ENCODE results near the gene ASTN2. TPM values are rescaled to one million over a fixed set of nuclear protein-coding genes. Genes with fewer than 3 reads are reported as not detected.

The ASTN2 gene
- total RNA-seq, 4 donors from 2014 or later: 3.0 to 7.0 (median 5.2) TPM

DNA sequence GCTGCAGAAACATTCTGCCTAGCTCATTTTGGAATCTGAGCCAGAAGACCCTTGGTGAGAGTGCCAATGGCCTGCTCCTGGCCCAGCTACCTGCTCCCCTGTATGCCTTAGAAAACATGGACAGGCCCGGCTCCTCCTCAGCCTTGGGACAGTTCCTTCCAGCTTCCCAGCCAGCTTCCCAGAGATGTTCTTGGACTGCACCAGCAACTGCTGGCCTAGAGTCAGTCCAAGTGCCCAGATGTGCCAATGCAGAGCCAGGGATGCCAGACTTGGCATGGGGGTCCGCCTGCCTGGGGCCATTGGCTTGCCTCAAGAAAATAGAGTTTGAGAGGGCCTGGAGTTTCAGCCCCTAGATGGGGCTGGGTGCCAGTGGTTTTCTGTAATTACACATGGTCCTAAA lies 870.0 kb downstream of the ASTN2 start:
- Histone ChIP-seq H3K9me3 (no peaks in the 10 kb centered on the region), H3K27me3 (no peaks in the 10 kb centered on the region), H3K4me1 (peaks cover 6 to 9% (median 8%) of the 10 kb centered on the region in 4 donors), H3K27ac (no peak overlapping the region), H3K4me3 (no peak overlapping the region), H3K36me3 (no peaks in the 10 kb centered on the region)
- DNase-seq: no peak
- in situ Hi-C loops (cut with MboI; ENCODE audit: low pct_ligation_motif_present in 1 of 4, low pct_unique_long_range_greater_than_20kb in 1 of 4, low sequenced_read_pairs in 3 of 4) (no loop called here), intact Hi-C loops (cut with DNase I; ENCODE audit: low total_unique reads) (no loop called here)
- TF ChIP-seq EP300 (IDR thresholded peaks at IDR 0.05; ENCODE audit: low read depth) (no peak), POLR2A (IDR thresholded peaks at IDR 0.05) (no peak), POLR2AphosphoS5 (IDR thresholded peaks at IDR 0.05) (no peak)
- TF ChIP-seq, protein P1, sequence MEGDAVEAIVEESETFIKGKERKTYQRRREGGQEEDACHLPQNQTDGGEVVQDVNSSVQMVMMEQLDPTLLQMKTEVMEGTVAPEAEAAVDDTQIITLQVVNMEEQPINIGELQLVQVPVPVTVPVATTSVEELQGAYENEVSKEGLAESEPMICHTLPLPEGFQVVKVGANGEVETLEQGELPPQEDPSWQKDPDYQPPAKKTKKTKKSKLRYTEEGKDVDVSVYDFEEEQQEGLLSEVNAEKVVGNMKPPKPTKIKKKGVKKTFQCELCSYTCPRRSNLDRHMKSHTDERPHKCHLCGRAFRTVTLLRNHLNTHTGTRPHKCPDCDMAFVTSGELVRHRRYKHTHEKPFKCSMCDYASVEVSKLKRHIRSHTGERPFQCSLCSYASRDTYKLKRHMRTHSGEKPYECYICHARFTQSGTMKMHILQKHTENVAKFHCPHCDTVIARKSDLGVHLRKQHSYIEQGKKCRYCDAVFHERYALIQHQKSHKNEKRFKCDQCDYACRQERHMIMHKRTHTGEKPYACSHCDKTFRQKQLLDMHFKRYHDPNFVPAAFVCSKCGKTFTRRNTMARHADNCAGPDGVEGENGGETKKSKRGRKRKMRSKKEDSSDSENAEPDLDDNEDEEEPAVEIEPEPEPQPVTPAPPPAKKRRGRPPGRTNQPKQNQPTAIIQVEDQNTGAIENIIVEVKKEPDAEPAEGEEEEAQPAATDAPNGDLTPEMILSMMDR (IDR thresholded peaks at IDR 0.05): no peak
- WGBS, 2 donors (ENCODE audit: low coverage in 1 of 2): 70% methylated on average over 2 of the region's 2 CpGs; no CpG with 5 or more reads in 1 of the 2 donors

DNA sequence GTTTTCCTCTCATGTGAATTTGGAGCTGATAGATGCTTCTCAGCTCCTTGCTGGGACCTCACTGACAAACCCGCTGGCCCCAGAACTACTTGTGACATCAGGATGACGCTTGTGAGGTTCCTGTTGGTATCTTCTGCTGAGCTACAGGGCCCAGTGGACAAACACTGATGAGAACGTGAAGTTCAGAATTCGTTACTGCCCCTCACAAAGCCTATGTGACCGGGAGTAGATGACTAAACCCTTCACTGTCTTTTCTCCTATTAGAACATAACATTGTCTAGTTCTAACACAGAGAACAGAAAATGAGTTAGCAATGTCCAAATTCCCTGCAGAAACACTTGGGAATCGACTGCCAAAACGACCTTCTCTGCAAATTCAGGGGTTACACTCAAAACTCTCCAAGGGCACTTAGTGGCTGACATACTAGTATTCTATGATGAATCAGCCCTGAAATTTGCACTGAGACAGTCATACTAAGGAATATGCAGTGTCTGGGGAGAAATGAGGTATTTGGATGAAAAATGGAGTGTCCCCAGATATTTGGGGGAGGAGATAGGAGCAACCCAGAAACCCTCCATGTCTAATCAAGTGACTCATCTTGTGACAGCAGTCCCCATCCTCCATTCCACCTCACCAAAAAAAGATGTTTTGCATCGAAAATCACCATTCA lies 871.0 kb downstream of the ASTN2 start:
- H3K36me3 ChIP-seq: no peaks in the 10 kb centered on the region
- TF ChIP-seq, protein P1 (IDR thresholded peaks at IDR 0.05): no peak
- TF ChIP-seq EP300 (IDR thresholded peaks at IDR 0.05; ENCODE audit: low read depth): no peak
- TF ChIP-seq POLR2AphosphoS5 (IDR thresholded peaks at IDR 0.05): no peak
- no peak for TF ChIP-seq POLR2A (IDR thresholded peaks at IDR 0.05)
- in situ Hi-C loops (cut with MboI; ENCODE audit: low pct_ligation_motif_present in 1 of 4, low pct_unique_long_range_greater_than_20kb in 1 of 4, low sequenced_read_pairs in 3 of 4): no loop called here
- no peak overlapping the region for H3K4me3 ChIP-seq
- 82 to 88% methylated on average over 8 of the region's 8 CpGs for WGBS, 2 donors (ENCODE audit: low coverage in 1 of 2)
- no peaks in the 10 kb centered on the region for H3K9me3 ChIP-seq
- H3K4me1 ChIP-seq: peaks cover 4 to 9% (median 7%) of the 10 kb centered on the region in 4 donors
- no peak for DNase-seq
- no peaks in the 10 kb centered on the region for H3K27me3 ChIP-seq
- intact Hi-C loops (cut with DNase I; ENCODE audit: low total_unique reads): no loop called here
- no peak overlapping the region for H3K27ac ChIP-seq

DNA sequence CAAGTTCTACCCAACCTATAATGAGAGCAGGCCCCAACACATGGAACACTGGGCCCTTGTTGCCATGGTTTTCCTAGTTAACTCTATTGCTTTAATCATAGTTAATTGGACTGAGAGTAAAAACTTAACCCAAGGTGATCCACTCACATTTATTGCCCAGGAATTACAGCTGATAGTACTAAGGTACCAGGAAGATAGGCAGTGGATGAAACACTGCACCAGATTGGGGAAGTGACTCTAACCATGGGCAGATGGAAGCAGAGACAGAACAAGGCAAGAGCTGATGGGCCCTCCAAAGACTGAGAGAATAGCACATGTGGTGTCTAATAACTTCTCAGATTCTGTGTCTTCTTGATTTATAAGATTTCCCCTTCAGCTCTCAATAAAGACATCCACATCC lies 873.5 kb downstream of the ASTN2 start:
- intact Hi-C loops (cut with DNase I; ENCODE audit: low total_unique reads): no loop called here

DNA sequence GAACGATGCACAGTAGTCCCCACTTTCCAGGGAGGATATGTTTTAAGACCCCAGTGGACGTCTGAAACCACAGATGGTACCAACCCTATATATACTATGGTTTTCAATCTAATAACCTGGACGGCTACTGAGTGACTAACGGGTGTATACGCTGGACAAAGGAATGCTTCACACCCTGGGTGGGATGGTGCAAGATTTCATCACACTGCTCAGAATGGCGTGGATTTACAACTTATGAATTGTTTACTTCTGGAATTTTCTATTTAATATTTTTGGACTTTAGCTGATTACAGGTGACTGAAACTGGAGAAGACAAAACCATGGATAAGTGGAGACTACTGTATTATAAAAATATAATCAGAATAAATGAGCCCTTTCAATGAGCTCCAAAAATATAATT lies 875.3 kb downstream of the ASTN2 start:
- 82 to 83% methylated on average over 6 of the region's 6 CpGs for WGBS, 2 donors (ENCODE audit: low coverage in 1 of 2)
- TF ChIP-seq POLR2AphosphoS5 (IDR thresholded peaks at IDR 0.05): no peak
- TF ChIP-seq, protein P1 (IDR thresholded peaks at IDR 0.05): no peak
- no peak for TF ChIP-seq EP300 (IDR thresholded peaks at IDR 0.05; ENCODE audit: low read depth)
- no peak for TF ChIP-seq POLR2A (IDR thresholded peaks at IDR 0.05)
- no peak overlapping the region for H3K27ac ChIP-seq
- H3K4me1 ChIP-seq: no peaks in the 10 kb centered on the region
- in situ Hi-C loops (cut with MboI; ENCODE audit: low pct_ligation_motif_present in 1 of 4, low pct_unique_long_range_greater_than_20kb in 1 of 4, low sequenced_read_pairs in 3 of 4) (no loop called here), intact Hi-C loops (cut with DNase I; ENCODE audit: low total_unique reads) (no loop called here)
- no peaks in the 10 kb centered on the region for H3K27me3 ChIP-seq
- no peaks in the 10 kb centered on the region for H3K36me3 ChIP-seq
- H3K4me3 ChIP-seq: no peak overlapping the region
- H3K9me3 ChIP-seq: no peaks in the 10 kb centered on the region
- DNase-seq: no peak

More for the DNA sequence above, 873.5 kb downstream of the ASTN2 start:
- no peaks in the 10 kb centered on the region for H3K27me3 ChIP-seq
- no peak overlapping the region for H3K4me3 ChIP-seq
- DNase-seq: no peak
- H3K27ac ChIP-seq: no peak overlapping the region
- no peaks in the 10 kb centered on the region for H3K9me3 ChIP-seq
- no peaks in the 10 kb centered on the region for H3K36me3 ChIP-seq
- in situ Hi-C loops (cut with MboI; ENCODE audit: low pct_ligation_motif_present in 1 of 4, low pct_unique_long_range_greater_than_20kb in 1 of 4, low sequenced_read_pairs in 3 of 4): no loop called here
- H3K4me1 ChIP-seq: no peaks in the 10 kb centered on the region
- TF ChIP-seq, protein P1 (IDR thresholded peaks at IDR 0.05): no peak
- TF ChIP-seq EP300 (IDR thresholded peaks at IDR 0.05; ENCODE audit: low read depth) (no peak), POLR2A (IDR thresholded peaks at IDR 0.05) (no peak), POLR2AphosphoS5 (IDR thresholded peaks at IDR 0.05) (no peak)

All from transverse colon (tissue), 4 donors.